A375 (cell line): ENCODE data around the gene KCNAB1. TPM values are rescaled to one million over a fixed set of nuclear protein-coding genes. Genes with fewer than 3 reads are reported as not detected.

Experiments used
- total RNA-seq: library from RNA; depleted of rRNA; stranded (reverse); fragments of >200 nt; shearing (Covaris generic); gene quantifications from 2 replicates; pipeline ENCODE4 v1.2.3, GENCODE V29; 2014; rRNA removed

KCNAB1 gene
- total RNA-seq: 0.41 and 1.3 TPM in 2 replicates

GRCh38 chr3:156120528-156121251 is at the start of gene KCNAB1:
Gene KCNAB1 (plus strand): TSS chr3:156120578.

GRCh38 chr3:156554842-156555687 is 434.7 kb downstream of the KCNAB1 start, which contains the start of gene SSR3:
Gene SSR3 (minus strand): TSS chr3:156555117. CDS start chr3:156555089, 28 bp downstream.

Other genes starting within 250 kb of the KCNAB1 start
- gene GMPS, start 249.9 kb upstream of the KCNAB1 start, total RNA-seq: 69.5 and 86.1 TPM in 2 replicates